Hepatocyte (in vitro differentiated cells): ENCODE results near the gene MUC5AC. TPM values are rescaled to one million over a fixed set of nuclear protein-coding genes. Genes with fewer than 3 reads are reported as not detected.

Source experiments
- DNase-seq: peaks from one replicate; pipeline ENCODE4 v3.0.0-alpha.2; 2016; ENCODE audit warnings: low spot score
- H2AFZ ChIP-seq: fragments of 200-600 bp; sonication (generic); 2 replicates; pipeline ENCODE4 v1.6.0; 2016; ENCODE audit warnings: antibody characterized with exemption, mild to moderate bottlenecking
- H3K27ac ChIP-seq: fragments of 200-600 bp; sonication (generic); 2 replicates; pipeline ENCODE4 v1.5.1; 2016; ENCODE audit warnings: mild to moderate bottlenecking
- H3K27me3 ChIP-seq: fragments of 200-600 bp; sonication (generic); 2 replicates; pipeline ENCODE4 v1.6.1; 2016
- H3K36me3 ChIP-seq: fragments of 200-600 bp; sonication (generic); replicated peaks from 2 replicates; pipeline ENCODE4 v1.5.1; 2016; ENCODE audit warnings: low read depth; ENCODE audit not compliant: insufficient read depth
- H3K4me1 ChIP-seq: fragments of 200-600 bp; sonication (generic); 2 replicates; pipeline ENCODE4 v1.5.1; 2016; ENCODE audit warnings: mild to moderate bottlenecking, moderate library complexity; ENCODE audit not compliant: insufficient read depth
- H3K4me2 ChIP-seq: fragments of 200-600 bp; sonication (generic); 2 replicates; pipeline ENCODE4 v1.6.0; 2016
- H3K4me3 ChIP-seq: fragments of 200-600 bp; sonication (generic); 2 replicates; pipeline ENCODE4 v1.5.1; 2016; ENCODE audit warnings: mild to moderate bottlenecking
- H3K79me2 ChIP-seq: fragments of 200-600 bp; sonication (generic); 2 replicates; pipeline ENCODE4 v1.6.0; 2017; ENCODE audit warnings: mild to moderate bottlenecking
- H3K9me2 ChIP-seq: fragments of 200-600 bp; sonication (generic); replicated peaks from 2 replicates; pipeline ENCODE4 v1.6.0; 2017; ENCODE audit warnings: mild to moderate bottlenecking; ENCODE audit not compliant: insufficient read depth
- H3K9me3 ChIP-seq: fragments of 200-600 bp; sonication (generic); 2 replicates; pipeline ENCODE4 v1.5.1; 2016; ENCODE audit warnings: low read depth, mild to moderate bottlenecking
- H4K20me1 ChIP-seq: fragments of 200-600 bp; sonication (generic); 2 replicates; pipeline ENCODE4 v1.6.0; 2016; ENCODE audit warnings: mild to moderate bottlenecking; ENCODE audit not compliant: insufficient read depth, poor library complexity, severe bottlenecking
- CTCF ChIP-seq: fragments of 200-600 bp; sonication (generic); IDR thresholded peaks from 2 replicates; pipeline ENCODE4 v1.5.1; 2016; ENCODE audit warnings: antibody characterized with exemption, mild to moderate bottlenecking; ENCODE audit not compliant: poor library complexity
- EZH2 ChIP-seq: fragments of 200-600 bp; sonication (generic); IDR thresholded peaks from 2 replicates; pipeline ENCODE4 v1.6.1; 2016; ENCODE audit warnings: antibody characterized with exemption, mild to moderate bottlenecking, borderline replicate concordance
- EZH2phosphoT487 ChIP-seq: fragments of 200-600 bp; sonication (generic); IDR thresholded peaks from one replicate; pipeline ENCODE4 v1.6.1; 2018; ENCODE audit warnings: antibody characterized with exemption, mild to moderate bottlenecking, low read depth, moderate library complexity; ENCODE audit not compliant: unreplicated experiment, severe bottlenecking
- WGBS: methylation state at CpG from one replicate; pipeline ENCODE4 v1.1.6; 2016; ENCODE audit warnings: low lambda C conversion rate; ENCODE audit errors: missing lambda C conversion rate; 5-methylcytosine and 5-hydroxymethylcytosine counted together
- polyA plus RNA-seq: library from polyadenylated mRNA; unstranded; fragments of >200 nt; fragmentation: Nextera tagmentation; extraction: Ambion mirVana; gene quantifications from 2 replicates; pipeline ENCODE4 v1.2.1, GENCODE V29; 2016
- total RNA-seq: library from RNA; depleted of rRNA; stranded (reverse); fragments of >200 nt; gene quantifications from 2 replicates; pipeline ENCODE4 v1.2.3, GENCODE V29; 2014

MUC5AC gene
- total and polyA plus RNA-seq, 2 experiments from 2014 or later: 0.07 to 0.08 TPM

GRCh38 chr11:1196516-1197391 lies 39.0 kb downstream of the MUC5AC start:
- H3K27ac ChIP-seq: no peak overlapping the region
- H3K4me2 ChIP-seq: no peak overlapping the region
- H2AFZ ChIP-seq: no peak overlapping the region
- no peaks in the 10 kb centered on the region for H3K79me2 ChIP-seq
- no peaks in the 10 kb centered on the region for H3K36me3 ChIP-seq
- no peaks in the 10 kb centered on the region for H4K20me1 ChIP-seq
- H3K9me3 ChIP-seq: no peaks in the 10 kb centered on the region
- H3K27me3 ChIP-seq: no peaks in the 10 kb centered on the region
- no peak for DNase-seq
- no peak for TF ChIP-seq EZH2phosphoT487
- no peak for TF ChIP-seq EZH2
- no peak for TF ChIP-seq CTCF
- 84% methylated on average over 28 of the region's 28 CpGs for WGBS
- H3K9me2 ChIP-seq: no peaks in the 10 kb centered on the region
- H3K4me1 ChIP-seq: no peaks in the 10 kb centered on the region
- no peak overlapping the region for H3K4me3 ChIP-seq

GRCh38 chr11:1197431-1197885 lies 39.7 kb downstream of the MUC5AC start:
- Histone ChIP-seq H3K27me3 (no peaks in the 10 kb centered on the region), H3K4me1 (no peaks in the 10 kb centered on the region), H3K9me2 (no peaks in the 10 kb centered on the region), H3K27ac (no peak overlapping the region), H3K4me2 (no peak overlapping the region), H3K36me3 (no peaks in the 10 kb centered on the region), H3K79me2 (no peaks in the 10 kb centered on the region), H3K4me3 (no peak overlapping the region), H2AFZ (no peak overlapping the region), H4K20me1 (no peaks in the 10 kb centered on the region), H3K9me3 (no peaks in the 10 kb centered on the region)
- 87% methylated on average over 28 of the region's 29 CpGs for WGBS
- TF ChIP-seq EZH2 (no peak), CTCF (no peak), EZH2phosphoT487 (no peak)
- no peak for DNase-seq

GRCh38 chr11:1197886-1198560 lies 40.3 kb downstream of the MUC5AC start:
- no peak overlapping the region for H3K27ac ChIP-seq
- no peaks in the 10 kb centered on the region for H3K4me1 ChIP-seq
- no peak for DNase-seq
- H3K9me2 ChIP-seq: no peaks in the 10 kb centered on the region
- no peaks in the 10 kb centered on the region for H3K27me3 ChIP-seq
- no peak overlapping the region for H3K4me3 ChIP-seq
- no peak overlapping the region for H2AFZ ChIP-seq
- H3K79me2 ChIP-seq: no peaks in the 10 kb centered on the region
- TF ChIP-seq CTCF: no peak
- no peak for TF ChIP-seq EZH2
- no peak for TF ChIP-seq EZH2phosphoT487
- no peaks in the 10 kb centered on the region for H3K9me3 ChIP-seq
- no peak overlapping the region for H3K4me2 ChIP-seq
- 90% methylated on average over 19 of the region's 33 CpGs for WGBS
- H4K20me1 ChIP-seq: no peaks in the 10 kb centered on the region
- no peaks in the 10 kb centered on the region for H3K36me3 ChIP-seq
